NCI-H187 (cell line): ENCODE data around the gene TEX44.
"Not testable (repeated sequence)": the region's sequence is repeated elsewhere in the genome, so short reads cannot be mapped to it uniquely, and the experiment has no call there.

ENCODE experiments used
- DNase-seq, 2 experiments: peaks; one replicate each; lab custom pipeline; 2025; lab: John Stamatoyannopoulos, UW

The TEX44 gene

GRCh38 chr2:231592636-231593145 lies at the start of gene TEX44:
TSS of gene TEX44 (plus strand) at chr2:231592864. CDS start at chr2:231592952, 88 bp downstream.
- no peak for DNase-seq

DNA sequence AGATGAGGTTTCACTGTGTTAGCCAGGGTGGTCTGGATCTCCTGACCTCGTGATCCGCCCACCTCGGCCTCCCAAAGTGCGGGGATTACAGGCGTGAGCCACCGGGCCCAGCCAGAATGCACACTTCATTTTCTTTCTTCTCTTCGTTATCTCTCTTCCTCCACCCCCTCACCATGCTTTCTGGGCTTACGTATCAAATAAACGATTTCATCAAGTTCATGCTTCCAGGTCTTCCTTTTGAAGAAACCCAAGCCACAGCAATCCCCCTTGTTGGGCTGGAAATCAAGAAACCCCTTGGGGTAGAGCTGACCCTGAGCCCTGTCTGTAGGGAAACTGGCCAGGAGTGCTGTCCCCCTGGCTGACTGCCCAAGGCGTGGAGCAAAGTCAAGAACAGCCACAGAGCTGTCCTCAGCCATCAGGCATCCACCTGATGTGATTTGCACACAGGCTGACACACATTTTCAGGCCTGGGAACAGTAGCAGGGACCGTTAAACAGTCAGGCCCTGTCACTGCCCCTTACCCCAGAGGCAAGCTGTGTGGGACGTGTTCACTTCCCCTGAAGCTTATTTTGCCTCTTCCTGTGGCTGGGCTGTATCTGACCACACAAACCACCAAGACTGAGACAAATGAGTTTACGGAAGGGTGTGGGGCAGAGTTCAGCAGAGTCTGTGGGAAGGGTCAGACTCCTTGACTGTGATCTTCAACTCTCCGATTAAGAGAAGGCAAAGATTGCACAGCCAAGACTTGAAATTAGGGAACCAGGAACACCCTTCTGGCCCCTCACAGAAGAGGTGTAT lies 47.4 kb upstream of the TEX44 start:
- DNase-seq, result no peak

DNA sequence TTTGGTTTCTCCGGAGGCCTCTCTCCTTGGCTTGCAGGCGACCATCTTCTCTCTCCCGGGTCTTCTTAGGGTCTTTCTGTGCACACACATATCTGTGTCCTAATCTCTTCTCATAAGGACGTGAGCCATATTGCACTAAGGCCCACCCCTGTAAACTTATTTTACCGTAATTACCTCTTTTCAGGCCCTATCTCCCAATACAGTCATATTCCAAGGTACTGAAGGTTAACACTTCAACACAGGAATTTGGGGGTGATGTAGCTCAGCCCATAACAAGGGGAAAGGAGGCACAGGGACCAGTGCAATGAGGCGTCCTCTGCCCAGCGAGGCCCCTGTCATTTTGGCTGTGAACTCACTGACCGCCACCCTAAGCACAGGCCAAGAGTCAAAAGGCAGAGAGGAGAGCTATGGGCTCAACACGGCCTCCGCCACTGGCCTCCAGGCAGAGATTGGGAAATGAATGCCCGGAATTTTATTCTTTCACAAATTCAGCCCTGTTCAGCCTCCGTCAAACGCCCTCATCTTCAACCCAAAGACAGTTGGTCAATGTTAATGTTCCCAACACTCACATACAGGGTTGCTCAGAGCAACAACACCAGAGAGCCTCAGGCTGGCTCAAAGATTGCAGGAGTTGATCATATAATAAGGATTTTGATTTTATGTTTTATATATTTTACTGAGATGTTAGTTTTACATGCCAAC lies 46.5 kb upstream of the TEX44 start:
- DNase-seq, result no peak

DNA sequence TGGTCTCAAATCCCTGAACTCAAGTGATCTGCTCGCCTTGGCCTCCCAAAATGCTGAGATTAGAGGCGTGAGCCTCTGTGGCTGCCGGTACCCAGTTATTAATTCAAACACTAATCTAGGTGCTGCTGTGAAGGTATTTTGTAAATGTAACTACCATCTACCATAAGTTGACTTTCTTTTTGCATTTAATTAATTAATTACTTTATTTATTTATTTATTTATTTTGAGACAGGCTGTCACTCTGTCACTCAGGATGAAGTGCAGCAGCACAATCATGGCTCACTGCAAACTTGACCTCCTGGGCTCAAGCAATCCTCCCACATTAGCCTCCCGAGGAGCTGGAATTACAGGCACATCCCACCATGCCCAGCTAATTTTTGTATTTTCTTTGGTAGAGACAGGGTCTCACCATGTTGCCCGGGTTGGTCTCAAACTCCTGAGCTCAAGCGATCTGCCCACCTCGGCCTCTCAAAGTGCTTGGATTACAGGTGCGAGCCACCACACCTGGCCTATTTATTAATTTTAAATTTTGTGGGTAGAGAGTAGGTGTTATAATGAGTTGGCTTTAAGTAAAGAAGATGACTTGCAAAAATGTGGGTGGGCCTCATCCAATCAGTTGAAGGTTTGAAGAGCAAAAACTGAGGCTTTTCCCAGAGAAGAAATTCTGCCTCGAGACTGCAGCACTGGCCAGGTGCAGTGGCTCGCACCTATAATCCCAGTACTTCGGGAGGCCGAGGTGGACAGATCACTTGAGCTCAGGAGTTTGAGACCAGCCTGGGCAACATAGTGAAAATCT lies 45.2 kb upstream of the TEX44 start:
- no peak for DNase-seq

DNA sequence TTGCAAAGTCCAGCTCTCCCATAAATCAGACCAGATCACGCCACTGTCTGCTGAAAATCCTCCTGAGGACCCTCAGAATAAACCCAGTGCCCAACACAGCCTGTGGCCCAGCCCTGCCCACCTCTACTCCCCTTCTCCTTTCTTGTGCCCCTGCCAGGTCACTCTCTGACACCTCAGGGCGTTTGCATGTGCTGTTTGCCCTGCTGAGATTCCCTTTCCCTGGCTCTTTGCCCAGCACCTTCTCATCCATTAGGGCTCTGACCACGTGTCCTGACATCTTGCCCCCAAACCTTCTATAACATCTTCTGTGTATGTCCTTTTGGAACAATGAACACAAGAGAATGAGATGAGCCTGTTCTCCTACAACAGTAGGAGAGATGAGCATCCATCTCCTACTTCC lies 43.9 kb upstream of the TEX44 start:
- DNase-seq, result no peak

DNA sequence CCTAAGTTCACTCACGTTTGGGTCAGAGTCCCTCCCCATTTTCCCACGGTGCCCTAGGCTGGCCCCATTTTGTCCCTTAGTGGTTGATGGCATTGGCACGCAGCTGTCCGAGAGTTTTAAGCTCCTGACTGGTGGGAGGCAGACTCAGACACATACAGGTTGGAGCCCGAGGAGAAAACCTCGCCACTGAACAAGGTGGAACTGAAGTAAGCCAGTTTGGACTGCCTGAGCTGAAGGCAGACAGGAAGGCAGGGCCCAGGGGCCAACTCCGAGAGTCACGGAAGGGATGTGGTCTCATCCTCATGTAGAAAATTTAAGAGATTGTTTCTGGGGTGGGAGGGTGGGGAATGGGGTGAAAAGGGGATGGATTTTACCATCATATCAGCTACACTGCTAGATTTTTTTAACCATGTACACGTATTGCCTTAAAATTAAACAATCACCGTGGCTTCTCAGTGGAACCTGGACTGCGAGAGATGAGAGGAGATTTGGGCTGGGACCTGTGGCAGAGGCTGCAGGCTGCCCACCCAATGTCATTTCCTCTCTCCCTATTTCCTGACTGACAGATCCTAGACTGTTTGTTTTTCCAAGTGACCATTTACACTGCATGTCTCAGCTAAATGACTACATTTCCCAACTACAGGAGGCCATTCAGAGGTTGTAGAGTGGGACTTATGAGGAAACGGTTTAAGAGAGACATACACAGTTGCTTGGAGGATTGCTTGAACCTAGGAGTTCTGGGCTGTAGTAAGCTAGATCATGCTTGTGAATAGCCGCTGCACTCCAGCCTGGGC lies 43.0 kb upstream of the TEX44 start:
- DNase-seq, result no peak

DNA sequence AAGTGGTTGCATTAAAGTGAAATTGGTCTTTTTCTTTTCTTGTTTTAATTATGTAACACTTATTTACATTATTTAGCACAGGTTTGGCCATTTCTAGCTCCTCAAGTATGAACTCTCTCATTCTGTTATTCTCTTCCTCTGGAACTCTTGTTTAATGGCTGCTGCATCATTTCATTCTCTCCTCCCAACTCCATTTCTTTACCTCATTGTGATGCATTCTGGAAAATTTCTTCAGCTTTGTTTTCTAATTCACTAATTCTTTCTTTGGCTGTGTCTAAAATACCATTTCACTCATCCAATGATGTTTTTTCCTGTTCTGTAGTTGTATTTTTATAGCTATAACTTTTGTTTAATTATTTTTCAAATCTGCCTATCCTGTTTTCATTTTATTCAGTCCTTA lies 39.9 kb upstream of the TEX44 start:
- DNase-seq, result no peak

DNA sequence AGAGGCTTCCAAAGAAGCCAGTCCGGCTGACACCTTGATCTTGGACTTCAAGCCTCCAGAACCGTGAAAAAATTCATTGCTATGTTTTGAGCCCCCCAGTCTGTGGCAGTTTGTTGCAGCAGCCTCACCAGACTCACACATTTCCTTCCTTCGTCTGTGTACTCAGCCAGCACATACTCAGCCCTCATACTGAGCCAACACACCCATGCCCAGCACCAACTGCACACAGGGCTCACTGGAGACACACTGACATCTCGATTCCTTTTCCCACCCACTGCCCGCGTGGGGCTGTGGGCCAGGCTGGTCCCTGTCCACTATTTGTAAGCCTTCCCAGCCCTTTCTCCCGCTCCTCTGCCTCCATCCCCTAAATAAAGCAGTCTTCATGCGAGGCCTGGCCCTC lies 38.3 kb upstream of the TEX44 start:
- DNase-seq, result no peak

GRCh38 chr2:231554748-231555545 lies 37.7 kb upstream of the TEX44 start:
- DNase-seq, result no peak

- DNase-seq, result not testable (repeated sequence)
Measured at GRCh38 chr2:231556496-231556895, 36.2 kb upstream of the TEX44 start.

GRCh38 chr2:231556981-231557380 lies 35.7 kb upstream of the TEX44 start:
- no peak for DNase-seq

DNA sequence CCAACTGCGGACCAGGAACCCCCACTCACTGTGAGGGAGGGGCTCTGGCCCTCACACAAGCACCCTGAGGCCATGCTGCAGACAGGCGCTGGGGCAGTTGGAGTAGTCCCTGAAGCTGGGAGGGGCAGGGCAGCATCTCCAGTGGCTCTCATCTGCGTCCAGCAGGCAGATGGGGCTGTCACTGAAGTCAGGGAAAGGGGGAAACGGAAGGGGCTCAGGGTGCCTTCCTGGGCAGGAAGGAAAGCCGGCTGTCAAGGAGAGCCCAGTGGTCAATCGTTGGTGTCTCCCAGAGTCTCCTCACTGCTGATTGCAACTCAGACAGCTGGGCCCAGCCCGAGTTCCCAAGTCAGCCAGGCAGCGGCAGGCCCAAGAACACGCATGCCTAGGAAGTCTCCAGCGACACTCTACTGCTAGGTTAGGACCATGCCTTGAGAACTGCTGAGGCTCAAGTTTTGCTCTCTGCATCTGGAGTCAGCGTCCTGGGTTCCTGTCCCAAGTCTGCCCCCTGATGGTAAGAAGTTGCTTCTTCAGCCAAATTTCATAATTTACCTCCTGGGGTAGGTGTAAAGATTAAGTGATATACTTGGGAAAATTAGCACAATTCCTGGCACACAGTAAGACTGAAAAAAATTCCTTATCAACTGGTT lies 35.0 kb upstream of the TEX44 start:
- DNase-seq, result peak in 1 of 2 experiments; percentile 10

DNA sequence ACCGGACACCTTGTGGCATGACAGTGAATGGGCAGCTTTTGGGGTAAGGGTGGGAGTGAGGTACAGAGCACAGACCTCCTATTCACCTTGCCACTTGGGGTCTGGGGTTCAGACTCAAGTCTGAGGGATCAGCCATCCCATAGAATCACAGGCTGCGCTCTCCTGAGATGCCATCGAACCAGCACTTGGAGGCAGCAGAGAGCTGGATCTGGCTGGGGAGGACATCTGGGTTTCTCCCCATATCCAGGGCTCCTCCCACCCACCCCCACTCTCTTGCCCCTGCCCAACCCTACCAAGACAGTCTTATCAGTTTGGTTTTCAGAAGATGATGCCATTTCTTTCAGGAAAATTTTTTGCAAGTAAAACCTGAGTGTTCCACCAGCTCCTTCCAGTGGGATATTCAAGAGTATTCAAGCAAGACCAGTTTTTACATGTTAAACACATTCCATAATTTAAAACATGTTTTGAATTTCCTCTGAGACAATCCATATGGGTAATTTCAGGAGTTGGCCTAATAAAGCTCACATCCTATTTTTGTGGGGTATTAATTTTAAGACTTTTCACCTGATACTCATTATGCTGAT lies 29.2 kb upstream of the TEX44 start:
- DNase-seq, result no peak

DNA sequence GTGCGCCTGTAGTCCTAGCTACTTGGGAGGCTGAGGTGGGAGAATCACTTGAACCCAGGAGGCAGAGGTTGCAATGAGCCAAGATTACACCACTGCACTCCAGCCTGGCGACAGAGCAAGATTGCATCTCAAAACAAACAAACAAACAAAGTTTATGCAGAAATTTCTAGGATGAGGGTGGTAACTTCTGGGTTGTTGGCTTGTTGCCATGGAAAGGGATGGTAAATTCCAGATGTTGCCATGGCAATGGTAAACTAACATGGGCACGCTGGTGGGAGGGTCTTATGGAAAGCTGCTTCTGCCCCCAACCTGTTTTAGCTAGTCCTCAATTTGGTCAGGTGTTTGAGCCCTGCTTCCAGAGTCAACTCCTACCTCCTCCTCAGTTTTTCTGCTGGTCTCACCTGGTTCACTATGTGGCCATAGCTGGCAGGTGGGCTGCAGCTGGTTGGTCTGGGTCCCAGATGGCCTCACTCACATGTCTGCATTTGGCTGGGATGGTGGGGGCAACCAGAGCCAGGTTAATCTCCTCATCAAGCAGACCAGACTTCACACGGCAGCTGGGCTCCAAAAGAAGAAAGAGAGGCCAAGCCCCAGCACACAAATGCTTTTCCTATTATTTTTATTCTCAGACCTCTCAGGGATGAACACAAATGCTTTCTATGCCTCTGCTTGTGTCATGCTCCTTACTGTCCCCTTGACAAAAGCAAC lies 26.6 kb upstream of the TEX44 start:
- DNase-seq, result no peak

GRCh38 chr2:231567159-231567558 lies 25.5 kb upstream of the TEX44 start:
- no peak for DNase-seq

- DNase-seq, result no peak
Measured at GRCh38 chr2:231568098-231568784, 24.4 kb upstream of the TEX44 start.

- DNase-seq, result no peak
Measured at GRCh38 chr2:231568785-231569435, 23.8 kb upstream of the TEX44 start.

DNA sequence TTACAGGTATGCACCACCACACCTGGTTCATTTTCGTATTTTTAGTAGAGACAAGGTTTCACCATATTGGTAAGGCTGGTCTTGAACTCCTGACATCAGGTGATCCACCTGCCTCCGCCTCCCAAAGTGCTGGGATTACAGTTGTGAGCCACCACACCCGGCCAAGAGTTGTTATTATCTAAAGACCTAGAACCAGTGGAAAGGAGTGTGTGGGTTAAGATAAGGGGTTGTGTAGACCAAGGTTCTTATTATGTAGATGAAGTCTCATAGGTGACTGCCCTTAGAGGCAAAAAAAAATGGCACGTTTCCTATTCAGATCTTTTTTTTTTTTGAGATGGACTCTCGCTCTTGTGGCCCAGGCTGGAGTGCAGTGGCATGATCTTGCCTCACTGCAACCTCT lies 21.7 kb upstream of the TEX44 start:
- DNase-seq, result not testable (repeated sequence)
